HepG2 (cell line): ENCODE results near the gene RAB40C. TPM values are rescaled to one million over a fixed set of nuclear protein-coding genes. Genes with fewer than 3 reads are reported as not detected.

Experiments used
- ARID2 ChIP-seq: sonication (generic); formaldehyde crosslinking; IDR thresholded peaks from 2 replicates; pipeline ENCODE4 v1.8.1; 2022; ENCODE audit warnings: mild to moderate bottlenecking, missing genetic modification reagents, borderline replicate concordance
- CBX2 ChIP-seq, 2 experiments: fragments of 200-600 bp in 1 of 2; sonication (generic); formaldehyde crosslinking in 1 of 2; IDR thresholded peaks; 2 replicates each; pipeline versions ENCODE4 v1.7.0 to v1.8.1; 2018 to 2022; ENCODE audit warnings: low read depth in 2 of 2, low read length in 1 of 2, mild to moderate bottlenecking in 1 of 2, missing genetic modification reagents in 1 of 2
- EHMT2 ChIP-seq: fragments of 200-600 bp; sonication (generic); IDR thresholded peaks from 2 replicates; pipeline ENCODE4 v1.7.0; 2017; ENCODE audit warnings: antibody characterized with exemption, low read depth, low read length, borderline replicate concordance
- ELK4 ChIP-seq: sonication (generic); formaldehyde crosslinking; IDR thresholded peaks from 2 replicates; pipeline ENCODE4 v1.9.0; 2021; ENCODE audit warnings: missing genetic modification reagents, borderline replicate concordance
- ETV6 ChIP-seq: sonication (generic); formaldehyde crosslinking; conservative IDR thresholded peaks from 2 replicates; pipeline ENCODE4 v1.4.0; 2020; ENCODE audit warnings: missing genetic modification reagents
- HNRNPL ChIP-seq: fragments of 200-400 bp; formaldehyde crosslinking; IDR thresholded peaks from 2 replicates; pipeline ENCODE4 v1.6.1; 2017; ENCODE audit warnings: mild to moderate bottlenecking, low read depth, low read length
- HOXA3 ChIP-seq: sonication (generic); formaldehyde crosslinking; IDR thresholded peaks from 2 replicates; pipeline ENCODE4 v1.5.0; 2020; ENCODE audit warnings: missing genetic modification reagents
- HOXA9 ChIP-seq: sonication (generic); formaldehyde crosslinking; IDR thresholded peaks from 2 replicates; pipeline ENCODE4 v1.8.1; 2022; ENCODE audit warnings: missing genetic modification reagents, mild to moderate bottlenecking, moderate library complexity, borderline replicate concordance
- IRX3 ChIP-seq: sonication (generic); formaldehyde crosslinking; IDR thresholded peaks from 2 replicates; pipeline ENCODE4 v1.8.1; 2023; ENCODE audit warnings: mild to moderate bottlenecking, low read depth, missing genetic modification reagents, borderline replicate concordance
- NFIC ChIP-seq: IDR thresholded peaks from 2 replicates; pipeline ENCODE4 v1.6.1; 2012; ENCODE audit warnings: mild to moderate bottlenecking, low read length, inconsistent platforms
- PPARG ChIP-seq: conservative IDR thresholded peaks from 2 replicates; pipeline ENCODE4 v1.6.1; 2016; ENCODE audit warnings: missing biosample characterization, missing genetic modification reagents
- RAD21 ChIP-seq: fragments of 450-650 bp; formaldehyde crosslinking; IDR thresholded peaks from 2 replicates; pipeline ENCODE4 v1.5.0; 2020; ENCODE audit warnings: mild to moderate bottlenecking
- SMAD1 ChIP-seq: sonication (generic); formaldehyde crosslinking; IDR thresholded peaks from 2 replicates; pipeline ENCODE4 v1.4.0; 2020; ENCODE audit warnings: missing genetic modification reagents, low read depth, mild to moderate bottlenecking, borderline replicate concordance
- ZNF367 ChIP-seq: sonication (generic); formaldehyde crosslinking; IDR thresholded peaks from 2 replicates; pipeline ENCODE4 v1.4.0; 2020; ENCODE audit warnings: missing genetic modification reagents, borderline replicate concordance
- ZNF484 ChIP-seq: sonication (generic); formaldehyde crosslinking; IDR thresholded peaks from 2 replicates; pipeline ENCODE4 v1.5.1; 2020; ENCODE audit warnings: mild to moderate bottlenecking, low read depth, missing genetic modification reagents, borderline replicate concordance
- ZNF777 ChIP-seq: sonication (generic); formaldehyde crosslinking; IDR thresholded peaks from 2 replicates; pipeline ENCODE4 v1.4.0; 2020; ENCODE audit warnings: missing genetic modification reagents
- polyA plus RNA-seq, 8 experiments: library from polyadenylated mRNA; depleted of rRNA in 3 of 8; stranded (reverse) in 7 of 8; unstranded in 1 of 8; fragments of >200 nt; fragmentation: Illumina TruSeq in 4 of 8; extraction: Trizol in 4 of 8; gene quantifications; 2 replicates each; pipeline versions ENCODE4 v1.2.1 to v1.2.3, GENCODE V29; 2011 to 2016; ENCODE audit warnings: low read depth in 4 of 8, missing spikeins in 1 of 8, mixed read lengths in 1 of 8; ENCODE audit not compliant: insufficient read depth in 1 of 8
- total RNA-seq, 5 experiments: library from RNA; depleted of rRNA; stranded (reverse); fragments of >200 nt; fragmentation: Illumina TruSeq; extraction: Trizol; gene quantifications; 2 replicates each; pipeline ENCODE4 v1.2.3, GENCODE V29; 2016; ENCODE audit warnings: low read depth in 1 of 5
- TF ChIP-seq, protein P1 (sequence below): sonication (generic); formaldehyde crosslinking; conservative IDR thresholded peaks from 2 replicates; pipeline ENCODE4 v1.8.1; 2023; ENCODE audit warnings: missing genetic modification reagents
- TF ChIP-seq, protein P2 (sequence below): sonication (generic); formaldehyde crosslinking; IDR thresholded peaks from 2 replicates; pipeline ENCODE4 v1.4.0; 2020; ENCODE audit warnings: mild to moderate bottlenecking, missing genetic modification reagents
- TF ChIP-seq, protein P3 (sequence below): sonication (generic); formaldehyde crosslinking; IDR thresholded peaks from 2 replicates; pipeline ENCODE4 v1.8.1; 2023; ENCODE audit warnings: mild to moderate bottlenecking, inconsistent platforms, moderate library complexity, missing genetic modification reagents, borderline replicate concordance

RAB40C gene
- total and polyA plus RNA-seq, 2 of the 13 experiments (the other 11 are each of a cell fraction or from before 2014, with no cell fraction given), result 7.7 to 11.5 TPM

GRCh38 chr16:630249-630814, 40.5 kb downstream of the RAB40C start (continued):
- TF ChIP-seq ARID2 (CRISPR knock-in tag) (no peak), ETV6 (CRISPR knock-in tag) (no peak), SMAD1 (CRISPR knock-in tag) (no peak), RAD21 (CRISPR knock-in tag) (no peak), HOXA3 (CRISPR knock-in tag) (peak; percentile 44), IRX3 (CRISPR knock-in tag) (no peak), ZNF484 (CRISPR knock-in tag) (no peak), HNRNPL (peak; percentile 51; the same call in 1 of the 2 replicates), ZNF777 (CRISPR knock-in tag) (peak; percentile 55; the same call in 1 of the 2 replicates), EHMT2 (no peak), ZNF367 (no peak), NFIC (no peak), ELK4 (CRISPR knock-in tag) (no peak), HOXA9 (CRISPR knock-in tag) (no peak), PPARG (CRISPR knock-in tag) (0 out of 2 replicates have a peak, but pooled peaks have one; percentile 2), CBX2 (IDR thresholded peaks at IDR 0.05; ENCODE audit: low read depth, low read length) (no peak), CBX2 (CRISPR knock-in tag; IDR thresholded peaks at IDR 0.05; ENCODE audit: low read depth) (no peak)
- TF ChIP-seq, protein P1, sequence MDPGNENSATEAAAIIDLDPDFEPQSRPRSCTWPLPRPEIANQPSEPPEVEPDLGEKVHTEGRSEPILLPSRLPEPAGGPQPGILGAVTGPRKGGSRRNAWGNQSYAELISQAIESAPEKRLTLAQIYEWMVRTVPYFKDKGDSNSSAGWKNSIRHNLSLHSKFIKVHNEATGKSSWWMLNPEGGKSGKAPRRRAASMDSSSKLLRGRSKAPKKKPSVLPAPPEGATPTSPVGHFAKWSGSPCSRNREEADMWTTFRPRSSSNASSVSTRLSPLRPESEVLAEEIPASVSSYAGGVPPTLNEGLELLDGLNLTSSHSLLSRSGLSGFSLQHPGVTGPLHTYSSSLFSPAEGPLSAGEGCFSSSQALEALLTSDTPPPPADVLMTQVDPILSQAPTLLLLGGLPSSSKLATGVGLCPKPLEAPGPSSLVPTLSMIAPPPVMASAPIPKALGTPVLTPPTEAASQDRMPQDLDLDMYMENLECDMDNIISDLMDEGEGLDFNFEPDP (CRISPR knock-in tag), result no peak
- TF ChIP-seq, protein P2, sequence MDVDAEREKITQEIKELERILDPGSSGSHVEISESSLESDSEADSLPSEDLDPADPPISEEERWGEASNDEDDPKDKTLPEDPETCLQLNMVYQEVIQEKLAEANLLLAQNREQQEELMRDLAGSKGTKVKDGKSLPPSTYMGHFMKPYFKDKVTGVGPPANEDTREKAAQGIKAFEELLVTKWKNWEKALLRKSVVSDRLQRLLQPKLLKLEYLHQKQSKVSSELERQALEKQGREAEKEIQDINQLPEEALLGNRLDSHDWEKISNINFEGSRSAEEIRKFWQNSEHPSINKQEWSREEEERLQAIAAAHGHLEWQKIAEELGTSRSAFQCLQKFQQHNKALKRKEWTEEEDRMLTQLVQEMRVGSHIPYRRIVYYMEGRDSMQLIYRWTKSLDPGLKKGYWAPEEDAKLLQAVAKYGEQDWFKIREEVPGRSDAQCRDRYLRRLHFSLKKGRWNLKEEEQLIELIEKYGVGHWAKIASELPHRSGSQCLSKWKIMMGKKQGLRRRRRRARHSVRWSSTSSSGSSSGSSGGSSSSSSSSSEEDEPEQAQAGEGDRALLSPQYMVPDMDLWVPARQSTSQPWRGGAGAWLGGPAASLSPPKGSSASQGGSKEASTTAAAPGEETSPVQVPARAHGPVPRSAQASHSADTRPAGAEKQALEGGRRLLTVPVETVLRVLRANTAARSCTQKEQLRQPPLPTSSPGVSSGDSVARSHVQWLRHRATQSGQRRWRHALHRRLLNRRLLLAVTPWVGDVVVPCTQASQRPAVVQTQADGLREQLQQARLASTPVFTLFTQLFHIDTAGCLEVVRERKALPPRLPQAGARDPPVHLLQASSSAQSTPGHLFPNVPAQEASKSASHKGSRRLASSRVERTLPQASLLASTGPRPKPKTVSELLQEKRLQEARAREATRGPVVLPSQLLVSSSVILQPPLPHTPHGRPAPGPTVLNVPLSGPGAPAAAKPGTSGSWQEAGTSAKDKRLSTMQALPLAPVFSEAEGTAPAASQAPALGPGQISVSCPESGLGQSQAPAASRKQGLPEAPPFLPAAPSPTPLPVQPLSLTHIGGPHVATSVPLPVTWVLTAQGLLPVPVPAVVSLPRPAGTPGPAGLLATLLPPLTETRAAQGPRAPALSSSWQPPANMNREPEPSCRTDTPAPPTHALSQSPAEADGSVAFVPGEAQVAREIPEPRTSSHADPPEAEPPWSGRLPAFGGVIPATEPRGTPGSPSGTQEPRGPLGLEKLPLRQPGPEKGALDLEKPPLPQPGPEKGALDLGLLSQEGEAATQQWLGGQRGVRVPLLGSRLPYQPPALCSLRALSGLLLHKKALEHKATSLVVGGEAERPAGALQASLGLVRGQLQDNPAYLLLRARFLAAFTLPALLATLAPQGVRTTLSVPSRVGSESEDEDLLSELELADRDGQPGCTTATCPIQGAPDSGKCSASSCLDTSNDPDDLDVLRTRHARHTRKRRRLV, result no peak; the same call in 1 of the 2 replicates
- TF ChIP-seq, protein P3, sequence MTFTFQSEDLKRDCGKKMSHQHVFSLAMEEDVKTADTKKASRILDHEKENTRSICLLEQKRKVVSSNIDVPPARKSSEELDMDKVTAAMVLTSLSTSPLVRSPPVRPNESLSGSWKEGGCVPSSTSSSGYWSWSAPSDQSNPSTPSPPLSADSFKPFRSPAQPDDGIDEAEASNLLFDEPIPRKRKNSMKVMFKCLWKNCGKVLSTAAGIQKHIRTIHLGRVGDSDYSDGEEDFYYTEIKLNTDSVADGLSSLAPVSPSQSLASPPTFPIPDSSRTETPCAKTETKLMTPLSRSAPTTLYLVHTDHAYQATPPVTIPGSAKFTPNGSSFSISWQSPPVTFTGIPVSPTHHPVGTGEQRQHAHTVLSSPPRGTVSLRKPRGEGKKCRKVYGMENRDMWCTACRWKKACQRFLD (CRISPR knock-in tag), result peak; percentile 68; the same call in 1 of the 2 replicates
